OCI-LY7 (cell line): ENCODE results near the gene ABCG5. TPM values are rescaled to one million over a fixed set of nuclear protein-coding genes. Genes with fewer than 3 reads are reported as not detected.

Source experiments
- BruUV-seq: library from RNA; stranded (reverse); fragments of 400-500 nt; replicated peaks from 2 replicates; lab custom pipeline; 2021; lab: Mats Ljungman, UMichigan
- CTCF ChIA-PET: fragments of 300-600 bp; sonication (Branson Sonifier 250); formaldehyde crosslinking; loops from one replicate; lab custom pipeline; 2022; ENCODE audit warnings: antibody characterized with exemption; ENCODE audit not compliant: unreplicated experiment; lab: Charles Lee
- POLR2A ChIA-PET: fragments of 300-600 bp; sonication (Branson Sonifier 250); formaldehyde crosslinking; loops from one replicate; lab custom pipeline; 2022; ENCODE audit warnings: antibody characterized with exemption; lab: Charles Lee
- DNase-seq: peaks from one replicate; pipeline ENCODE4 v3.0.0-alpha.2; 2015; ENCODE audit warnings: low spot score
- H2AFZ ChIP-seq: fragments of 200-600 bp; sonication (generic), shearing (Covaris generic); 2 replicates; pipeline ENCODE4 v1.6.1; 2014; ENCODE audit warnings: mild to moderate bottlenecking, antibody characterized with exemption, low read length, moderate library complexity
- H3K27ac ChIP-seq: fragments of 200-600 bp; sonication (generic); 2 replicates; pipeline ENCODE4 v1.5.1; 2014; ENCODE audit warnings: mixed run types, low read depth, mild to moderate bottlenecking, moderate library complexity, low read length, inconsistent platforms; ENCODE audit not compliant: poor library complexity, severe bottlenecking
- H3K36me3 ChIP-seq: fragments of 200-600 bp; sonication (generic); 2 replicates; pipeline ENCODE4 v1.6.1; 2014; ENCODE audit warnings: mild to moderate bottlenecking, antibody characterized with exemption, low read length, moderate library complexity, mixed read lengths; ENCODE audit not compliant: insufficient read depth
- H3K4me1 ChIP-seq: fragments of 200-600 bp; sonication (generic); 2 replicates; pipeline ENCODE4 v1.5.1; 2014; ENCODE audit warnings: mild to moderate bottlenecking, low read length; ENCODE audit not compliant: insufficient read depth, poor library complexity, severe bottlenecking
- H3K4me2 ChIP-seq: fragments of 200-600 bp; sonication (generic); 2 replicates; pipeline ENCODE4 v1.6.1; 2014; ENCODE audit warnings: mild to moderate bottlenecking, low read length
- H3K4me3 ChIP-seq: fragments of 200-600 bp; sonication (generic); 2 replicates; pipeline ENCODE4 v1.5.1; 2014; ENCODE audit warnings: mild to moderate bottlenecking, low read depth, low read length; ENCODE audit not compliant: poor library complexity, severe bottlenecking
- H3K79me2 ChIP-seq: fragments of 200-600 bp; sonication (generic); 2 replicates; pipeline ENCODE4 v1.6.1; 2016; ENCODE audit warnings: low read depth, mild to moderate bottlenecking, low read length, moderate library complexity, mixed read lengths; ENCODE audit not compliant: insufficient read depth
- H3K9me2 ChIP-seq: fragments of 200-600 bp; sonication (generic); 2 replicates; pipeline ENCODE4 v1.6.1; 2016; ENCODE audit warnings: mild to moderate bottlenecking, low read length, mixed read lengths; ENCODE audit not compliant: insufficient read depth
- H3K9me3 ChIP-seq: fragments of 200-600 bp; sonication (generic); 2 replicates; pipeline ENCODE4 v1.6.1; 2014; ENCODE audit warnings: mild to moderate bottlenecking, mixed run types, low read length, mixed read lengths
- H4K20me1 ChIP-seq: fragments of 200-600 bp; sonication (generic); 2 replicates; pipeline ENCODE4 v1.6.1; 2014; ENCODE audit warnings: mild to moderate bottlenecking, antibody characterized with exemption, low read length, moderate library complexity, mixed read lengths; ENCODE audit not compliant: insufficient read depth
- CTCF ChIP-seq: fragments of 200-600 bp; sonication (generic); conservative IDR thresholded peaks from 2 replicates; pipeline ENCODE4 v1.5.1; 2014; ENCODE audit warnings: mild to moderate bottlenecking, antibody characterized with exemption, low read length, moderate library complexity, mixed read lengths
- EZH2phosphoT487 ChIP-seq: fragments of 200-600 bp; sonication (generic); IDR thresholded peaks from 2 replicates; pipeline ENCODE4 v1.6.1; 2018; ENCODE audit warnings: low read depth, borderline replicate concordance, mild to moderate bottlenecking, mixed run types, antibody characterized with exemption, low read length, moderate library complexity, mixed read lengths
- intact Hi-C: fragments of 100-400 bp; cut with micrococcal nuclease; formaldehyde crosslinking; loops from one replicate; pipeline ENCODE4 v1.10.0; 2022; ENCODE audit not compliant: unreplicated experiment
- total RNA-seq, 2 experiments: library from RNA; depleted of rRNA in 1 of 2; stranded (reverse); fragments of >200 nt in 1 of 2; shearing (Covaris generic) in 1 of 2; gene quantifications; 2 replicates each; pipeline ENCODE4 v1.2.3, GENCODE V29; 2014 to 2022

Gene ABCG5
- total RNA-seq, 2 experiments from 2014 or later: not detected

- ChIA-PET POLR2A (interaction anchor here (0.7 kb wide), 1 partner anchor 29 kb away, joined by 7 read pairs; no protein-coding TSS in a partner anchor), CTCF (no interaction called here)
- DNase-seq: no peak
- no peaks in the 10 kb centered on the region for H3K4me1 ChIP-seq
- H3K4me3 ChIP-seq: no peak overlapping the region
- H4K20me1 ChIP-seq: no peaks in the 10 kb centered on the region
- H3K79me2 ChIP-seq: no peaks in the 10 kb centered on the region
- no peak overlapping the region for H3K27ac ChIP-seq
- H2AFZ ChIP-seq: no peak overlapping the region
- H3K9me3 ChIP-seq: no peaks in the 10 kb centered on the region
- H3K36me3 ChIP-seq: peaks cover 9% of the 10 kb centered on the region; the same call in 1 of the 2 replicates
- H3K9me2 ChIP-seq: no peaks in the 10 kb centered on the region
- no peak overlapping the region for H3K4me2 ChIP-seq
- intact Hi-C loops: no loop called here
- BruUV-seq: no TSS peak
- no peak for TF ChIP-seq EZH2phosphoT487
- TF ChIP-seq CTCF: no peak
Measured at GRCh38 chr2:43880952-43881351, 42.3 kb upstream of the ABCG5 start.

- POLR2A ChIA-PET: no interaction called here
- BruUV-seq: no TSS peak
- intact Hi-C loops: no loop called here
Measured at GRCh38 chr2:43880471-43880870, 41.8 kb upstream of the ABCG5 start.

More at GRCh38 chr2:43880471-43880870, 41.8 kb upstream of the ABCG5 start:
- Histone ChIP-seq H3K9me2 (no peaks in the 10 kb centered on the region), H3K36me3 (peaks cover 4% of the 10 kb centered on the region; the same call in 1 of the 2 replicates), H4K20me1 (no peaks in the 10 kb centered on the region), H3K79me2 (no peaks in the 10 kb centered on the region), H3K4me3 (no peak overlapping the region), H3K27ac (no peak overlapping the region), H3K4me1 (no peaks in the 10 kb centered on the region), H3K4me2 (no peak overlapping the region), H2AFZ (no peak overlapping the region), H3K9me3 (no peaks in the 10 kb centered on the region)
- CTCF ChIA-PET: no interaction called here
- TF ChIP-seq EZH2phosphoT487 (no peak), CTCF (no peak)
- no peak for DNase-seq
